Fibroblast of the aortic adventitia (primary cell): ENCODE data around the gene ZSWIM3. TPM values are rescaled to one million over a fixed set of nuclear protein-coding genes. Genes with fewer than 3 reads are reported as not detected.

Experiments
- DNase-seq: peaks from one replicate; pipeline ENCODE4 v3.0.0-alpha.2; 2010; ENCODE audit warnings: low read depth
- H3K4me3 ChIP-seq: 2 replicates; pipeline ENCODE4 v1.5.1; 2011; ENCODE audit warnings: low read depth, mild to moderate bottlenecking, control low read depth, low read length, moderate library complexity
- CTCF ChIP-seq: IDR thresholded peaks from 2 replicates; pipeline ENCODE4 v1.5.1; 2011; ENCODE audit warnings: mild to moderate bottlenecking, low read length, control low read depth, inconsistent platforms; ENCODE audit not compliant: insufficient read depth
- total RNA-seq: library from RNA; depleted of rRNA; stranded (reverse); fragments of >200 nt; gene quantifications from 2 replicates; pipeline ENCODE4 v1.2.3, GENCODE V29; 2012; ENCODE audit warnings: low replicate concordance

The ZSWIM3 gene
- total RNA-seq, 1 donor = 4.3 TPM

- DNase-seq = peak; percentile 97
- peak within 1 kb of the TSS; percentile 90 for H3K4me3 ChIP-seq
- no peak for TF ChIP-seq CTCF
These were observed 24.2 kb upstream of the ZSWIM3 start, which contains the start of gene SNX21 for GRCh38 chr20:45833030-45833882. TSS of gene SNX21 (plus strand) at chr20:45833799. CDS start at chr20:45833920, 121 bp downstream.

GRCh38 chr20:45833883-45834796 lies 23.3 kb upstream of the ZSWIM3 start:
- peak overlapping the region; percentile 90 for H3K4me3 ChIP-seq
- peak; percentile 66 for DNase-seq
- TF ChIP-seq CTCF = no peak

- no peak for DNase-seq
- peak overlapping the region; percentile 90 for H3K4me3 ChIP-seq
These were observed 22.6 kb upstream of the ZSWIM3 start for GRCh38 chr20:45834797-45835161.

GRCh38 chr20:45835329-45835765 lies 22.1 kb upstream of the ZSWIM3 start:
- DNase-seq = peak; percentile 48
- TF ChIP-seq CTCF = peak; percentile 27
- H3K4me3 ChIP-seq = peak overlapping the region; percentile 90

More at GRCh38 chr20:45834797-45835161, 22.6 kb upstream of the ZSWIM3 start:
- no peak for TF ChIP-seq CTCF

GRCh38 chr20:45835825-45836224 lies 21.6 kb upstream of the ZSWIM3 start:
- peak; percentile 92 for DNase-seq
- no peak for TF ChIP-seq CTCF
- peak overlapping the region; percentile 90 for H3K4me3 ChIP-seq

GRCh38 chr20:45836841-45837240 lies 20.6 kb upstream of the ZSWIM3 start:
- H3K4me3 ChIP-seq = peak overlapping the region; percentile 52
- TF ChIP-seq CTCF = no peak

More at GRCh38 chr20:45836841-45837240, 20.6 kb upstream of the ZSWIM3 start:
- DNase-seq = peak; percentile 70
